ENCODE data around the gene PCBP3.
"Not testable (repeated sequence)": the region's sequence is repeated elsewhere in the genome, so short reads cannot be mapped to it uniquely, and the experiment has no call there.

Gene PCBP3

DNA sequence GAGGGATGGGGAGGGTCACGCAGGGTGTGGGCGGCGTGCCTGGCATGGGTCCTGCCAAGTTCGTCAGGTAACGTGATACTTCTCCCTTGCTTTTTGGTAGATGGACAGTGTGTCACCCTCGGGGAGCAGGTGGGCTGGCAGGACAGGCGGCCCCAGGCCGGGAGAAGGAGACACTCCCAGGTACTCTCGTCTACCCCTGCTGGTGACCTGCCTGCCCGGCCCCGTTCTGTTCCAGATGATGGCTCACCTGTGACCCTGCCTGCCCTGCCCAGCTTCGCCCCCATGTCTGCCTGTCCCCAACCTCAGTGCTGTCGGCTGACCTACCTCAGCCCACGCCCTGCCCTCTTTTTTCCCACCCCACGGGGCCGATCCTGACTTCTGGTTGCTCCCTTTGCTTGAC lies 144.7 kb downstream of the PCBP3 start:
- DNase-seq (ENCODE audit: low read depth) = no peak

DNA sequence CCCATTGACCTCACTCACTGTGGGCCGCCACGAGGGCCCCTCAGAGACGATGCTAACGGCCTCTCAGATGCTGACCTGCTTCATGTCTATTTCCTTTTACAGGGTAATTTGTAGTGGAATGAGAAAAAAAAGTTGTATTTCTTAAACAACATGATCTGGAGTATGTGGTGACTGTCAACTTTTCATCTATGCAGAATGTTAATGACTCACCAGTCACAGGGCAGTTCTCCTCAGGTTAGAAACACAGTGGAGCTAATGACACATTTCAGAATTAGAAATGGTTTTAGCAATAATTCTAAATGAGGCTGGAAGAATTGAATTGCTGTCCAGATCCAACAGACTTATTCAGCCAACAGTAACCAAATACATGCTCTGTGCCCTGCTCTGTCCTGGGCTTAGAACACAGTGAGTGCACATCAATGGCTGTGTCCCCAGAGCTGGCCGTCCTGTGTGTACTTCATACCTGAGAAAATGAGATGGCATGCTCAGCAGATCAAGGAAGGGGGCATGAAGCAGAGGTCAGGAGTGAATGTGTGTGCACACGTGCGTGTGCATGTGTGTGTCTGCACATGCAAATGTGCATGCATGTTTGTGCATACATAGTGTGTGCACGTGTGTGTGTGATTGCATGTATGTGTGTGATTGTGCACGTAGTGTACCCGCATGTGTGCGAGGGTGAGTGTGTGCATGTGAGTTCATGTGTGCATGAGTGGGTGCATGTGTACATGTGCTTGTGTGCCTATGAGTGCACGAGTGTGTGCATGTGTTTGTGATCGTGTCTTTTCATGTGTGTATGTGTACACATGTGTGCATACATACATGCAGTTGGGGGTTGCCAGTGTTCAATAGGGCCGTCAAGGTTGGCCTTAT lies 145.3 kb downstream of the PCBP3 start:
- no peak for DNase-seq (ENCODE audit: low read depth)

DNA sequence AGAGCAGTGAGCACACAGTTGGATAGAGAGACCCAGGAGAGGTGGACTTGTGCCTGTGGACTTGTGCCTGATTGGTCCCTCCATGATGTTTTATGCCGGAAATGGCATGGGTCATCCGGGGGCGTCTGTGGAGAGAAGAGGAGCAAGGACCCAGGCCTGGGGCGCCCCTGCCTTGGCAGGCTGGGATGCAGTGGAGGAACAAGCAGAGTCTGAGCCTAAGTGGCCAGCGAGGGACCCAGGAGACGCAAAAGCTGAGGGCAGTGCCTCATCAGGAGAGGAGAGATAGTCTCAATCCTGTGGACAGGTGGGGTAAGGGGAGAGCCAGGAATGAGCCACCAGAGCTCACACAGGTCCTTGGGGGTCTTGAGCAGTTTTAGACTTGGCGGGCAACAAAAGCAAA lies 146.9 kb downstream of the PCBP3 start:
- no peak for DNase-seq (ENCODE audit: low read depth)

DNA sequence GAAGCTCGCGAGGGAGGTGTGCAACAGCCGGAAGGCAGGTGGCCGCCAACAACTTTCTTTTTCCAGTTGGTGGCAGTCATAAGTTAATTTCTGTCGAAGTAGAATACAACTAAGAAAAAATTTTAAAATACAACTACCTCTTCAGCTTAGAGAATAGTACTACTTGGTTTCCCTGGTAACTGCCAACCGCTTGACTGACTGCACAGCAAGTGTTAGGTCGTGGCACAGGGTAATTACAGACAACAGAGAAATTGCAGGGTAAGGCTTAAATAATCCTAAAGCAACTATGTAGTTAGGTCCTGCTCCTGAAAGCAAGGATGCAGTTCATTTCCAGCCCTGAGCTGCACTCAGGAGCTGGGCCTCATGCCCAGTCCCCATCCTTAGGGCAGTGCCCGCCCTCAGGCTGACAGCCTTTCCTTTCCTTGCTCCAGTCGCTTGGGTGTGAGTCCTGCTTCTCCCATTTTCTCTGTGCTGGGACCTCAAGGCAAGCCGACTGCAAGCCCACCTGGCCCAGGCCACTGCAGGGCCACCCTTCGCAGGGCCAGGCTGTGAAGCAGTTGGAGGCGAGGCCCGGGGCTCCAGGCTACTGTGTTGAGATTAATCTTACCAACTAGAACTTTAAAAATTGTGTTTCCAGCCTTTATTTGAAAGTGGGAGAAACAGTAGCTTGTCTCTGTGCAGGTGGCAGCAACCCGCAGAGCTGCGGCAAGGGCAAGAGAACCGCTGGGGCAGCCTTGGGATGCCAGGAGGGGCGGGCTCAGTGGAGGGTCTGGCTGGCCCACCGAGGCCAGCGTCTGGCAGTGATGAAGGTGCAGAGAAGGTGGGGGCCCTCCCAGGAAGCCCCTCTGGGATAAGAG lies 148.3 kb downstream of the PCBP3 start:
- no peak for DNase-seq (ENCODE audit: low read depth)

DNA sequence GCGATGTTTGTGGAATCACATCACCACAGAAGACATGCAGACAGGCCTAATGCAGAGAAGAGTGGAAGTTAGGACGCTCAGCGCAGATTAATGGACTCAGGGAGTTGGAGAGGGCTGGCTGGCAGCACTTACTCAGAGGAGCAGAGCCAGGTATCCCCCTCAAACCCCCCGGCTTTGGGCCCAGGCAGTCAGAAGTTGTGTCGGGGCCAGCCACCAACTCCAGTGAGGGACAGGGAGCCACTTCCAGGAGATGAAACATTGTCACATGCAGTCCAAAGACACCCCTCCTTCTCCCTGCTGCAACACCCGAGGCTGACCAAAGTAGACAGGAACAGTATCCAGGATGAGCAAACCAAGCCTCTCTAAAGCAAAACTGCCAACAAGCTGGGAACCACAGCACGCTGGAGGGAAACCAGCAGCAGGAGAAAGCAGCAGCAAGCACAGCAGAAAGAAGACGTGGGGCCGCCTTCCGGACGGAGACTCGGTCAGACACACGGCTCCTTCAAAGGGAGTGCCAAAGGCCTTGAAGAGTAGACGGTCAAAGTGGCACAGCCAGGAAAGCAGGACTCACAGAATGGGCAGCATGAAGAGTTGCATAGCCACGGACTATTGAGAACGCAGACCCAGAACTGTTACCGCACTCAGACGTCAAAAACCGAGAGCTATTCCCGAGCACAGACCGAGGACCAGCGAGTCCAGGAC lies 149.3 kb downstream of the PCBP3 start:
- no peak for DNase-seq (ENCODE audit: low read depth)

DNA sequence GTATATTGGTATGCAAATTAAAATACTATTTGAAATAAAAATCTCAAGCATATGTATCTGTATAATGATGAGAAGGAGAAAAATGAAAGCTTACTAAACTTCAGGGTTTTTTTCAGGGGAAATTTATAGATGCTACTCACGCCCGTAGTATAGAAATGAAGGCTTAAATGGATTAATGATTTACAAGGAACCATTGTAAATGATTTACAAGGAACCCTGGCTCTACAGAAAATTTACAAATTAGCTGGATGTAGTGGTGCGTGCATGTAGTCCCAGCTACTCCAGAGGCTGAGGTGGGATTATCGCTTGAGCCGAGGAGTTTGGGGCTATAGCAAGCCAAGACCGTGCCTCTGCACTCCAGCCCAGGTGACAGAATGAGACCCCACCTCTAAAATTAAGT lies 150.5 kb downstream of the PCBP3 start:
- no peak for DNase-seq (ENCODE audit: low read depth)

DNA sequence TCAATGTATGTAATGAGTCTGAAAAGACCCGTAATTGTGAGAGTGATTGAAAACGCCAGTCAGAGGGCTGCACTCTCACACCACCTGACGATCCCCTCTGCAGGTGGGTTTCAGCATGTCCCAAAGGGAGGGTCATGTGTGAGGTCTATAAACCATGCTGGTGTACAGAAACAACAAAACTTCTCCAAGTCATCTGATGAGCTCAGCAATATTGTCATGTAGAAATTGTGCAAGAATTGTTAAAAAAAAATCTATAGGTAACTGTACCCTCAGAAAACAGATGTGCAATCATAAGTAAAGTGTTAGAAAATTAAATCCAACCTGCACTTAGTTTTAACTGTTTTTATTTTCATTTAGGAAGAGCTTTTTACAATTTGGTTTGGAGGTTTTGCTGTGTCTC lies 152.5 kb downstream of the PCBP3 start:
- no peak for DNase-seq (ENCODE audit: low read depth)

DNA sequence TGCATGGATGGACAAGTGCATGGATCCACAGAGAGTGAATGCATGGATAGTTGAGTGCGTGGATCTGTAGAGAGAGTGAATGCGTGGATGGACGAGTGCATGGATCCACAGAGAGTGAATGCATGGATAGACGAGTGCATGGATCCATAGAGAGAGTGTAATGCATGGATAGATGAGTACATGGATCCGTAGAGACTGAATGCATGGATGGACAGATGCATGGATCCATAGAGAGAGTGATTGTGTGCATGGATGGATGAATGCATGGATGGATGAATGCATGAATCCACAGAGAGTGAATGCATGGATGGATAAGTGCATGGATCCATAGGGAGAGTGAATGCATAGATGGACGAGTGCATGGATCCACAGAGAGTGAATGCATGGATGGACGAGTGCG lies 153.8 kb downstream of the PCBP3 start:
- DNase-seq (ENCODE audit: low read depth) = no peak

DNA sequence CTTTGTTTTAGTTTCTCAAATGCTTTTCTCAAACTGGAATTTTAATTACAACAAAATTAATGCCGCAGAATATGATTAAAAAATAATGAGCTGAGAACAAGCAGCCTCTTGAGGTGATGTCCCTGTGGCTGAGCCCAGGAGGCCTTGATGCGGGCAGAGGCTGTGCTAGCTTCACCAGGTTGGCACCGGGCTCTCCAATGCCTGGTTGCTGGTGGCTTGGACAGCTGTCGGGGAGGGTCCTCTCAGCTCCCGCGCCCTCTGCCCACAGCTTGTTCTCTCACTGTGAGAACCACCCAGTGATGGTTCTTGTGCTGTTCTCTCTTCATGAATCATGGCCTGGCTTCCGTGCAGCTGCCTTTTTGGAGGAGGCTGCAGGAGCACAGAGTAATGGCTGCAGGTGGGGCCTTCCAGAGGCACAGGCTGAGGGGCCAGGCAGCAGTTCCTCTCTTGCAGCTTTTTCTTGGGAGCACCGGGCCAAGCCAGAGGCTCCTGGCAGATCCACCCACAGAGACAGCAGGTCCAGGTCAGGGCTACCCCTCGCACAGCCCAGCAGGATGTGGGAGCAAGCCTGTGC lies 156.3 kb downstream of the PCBP3 start:
- no peak for DNase-seq (ENCODE audit: low read depth)

DNA sequence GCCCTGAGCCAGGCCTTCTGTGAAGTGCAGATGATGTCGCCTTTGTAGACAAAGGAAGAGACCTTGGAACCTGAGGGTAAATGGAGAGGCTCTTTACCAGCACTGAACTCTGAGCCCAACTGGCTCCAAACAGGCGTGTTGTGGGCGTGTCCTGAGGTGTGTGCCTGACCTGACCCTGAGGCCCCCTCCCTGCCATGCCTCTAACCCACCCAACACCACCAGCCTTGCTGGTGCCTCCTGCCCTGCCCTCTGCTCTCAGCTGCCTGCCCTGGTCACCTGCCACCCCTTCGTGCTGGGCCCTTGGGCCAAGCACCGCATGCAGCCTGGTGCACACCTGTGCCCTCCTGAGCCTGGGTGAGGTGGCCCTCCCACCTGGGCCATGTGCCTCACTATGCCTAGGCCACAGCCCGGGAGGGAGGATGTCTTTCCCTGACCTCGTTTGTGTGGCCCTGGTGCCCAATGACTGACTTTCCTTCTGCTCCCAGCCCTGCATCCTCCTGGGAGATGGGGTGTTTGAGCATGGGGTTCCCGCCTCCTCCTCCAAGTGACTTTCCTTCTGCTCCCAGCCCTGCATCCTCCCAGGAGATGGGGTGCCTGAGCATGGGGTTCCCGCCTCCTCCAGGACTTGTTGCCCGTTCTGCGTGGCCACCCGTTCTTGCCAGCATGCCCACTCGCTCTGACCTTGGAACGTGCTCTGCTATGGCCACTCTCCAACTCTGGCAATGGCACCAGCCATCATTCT lies 157.0 kb downstream of the PCBP3 start:
- no peak for DNase-seq (ENCODE audit: low read depth)

DNA sequence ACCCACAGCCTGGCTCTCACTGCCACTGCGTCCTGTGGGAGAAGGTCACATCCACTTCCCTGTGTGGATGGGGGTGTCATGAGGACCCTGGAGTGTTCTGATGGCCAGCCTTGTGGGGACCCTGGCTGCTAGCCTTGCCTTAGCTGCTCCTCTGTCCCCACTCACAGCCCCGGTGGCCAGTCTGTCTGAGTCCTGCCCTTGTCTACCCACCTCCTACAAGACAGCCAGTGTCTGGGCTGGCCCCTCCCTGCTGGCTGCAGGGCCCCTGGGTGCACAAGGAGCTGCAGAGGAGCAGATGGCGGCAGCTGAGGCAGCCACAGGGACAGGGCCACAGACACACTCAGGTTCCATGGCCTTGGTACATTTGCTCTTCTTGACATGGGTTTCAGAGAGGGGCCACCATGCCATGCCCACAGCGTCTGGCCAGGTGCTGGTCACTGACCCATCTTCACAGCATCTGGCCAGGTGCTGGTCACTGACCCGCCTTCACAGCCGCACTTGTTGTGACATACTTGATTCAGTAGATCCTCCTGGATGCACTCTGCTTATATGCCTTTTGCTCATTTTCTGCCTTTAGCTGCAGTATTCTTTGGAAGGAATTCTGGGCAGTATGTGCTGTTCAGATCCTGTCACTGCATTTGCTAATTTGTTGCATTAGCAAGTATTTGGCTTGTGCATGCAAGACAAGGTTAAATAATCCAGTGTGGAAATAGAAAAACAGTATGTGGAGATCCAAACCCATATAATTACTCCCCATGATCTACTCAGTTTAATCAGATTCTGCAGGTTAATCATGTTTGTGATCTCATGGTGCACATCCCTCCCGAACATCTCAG lies 157.8 kb downstream of the PCBP3 start:
- no peak for DNase-seq (ENCODE audit: low read depth)

DNA sequence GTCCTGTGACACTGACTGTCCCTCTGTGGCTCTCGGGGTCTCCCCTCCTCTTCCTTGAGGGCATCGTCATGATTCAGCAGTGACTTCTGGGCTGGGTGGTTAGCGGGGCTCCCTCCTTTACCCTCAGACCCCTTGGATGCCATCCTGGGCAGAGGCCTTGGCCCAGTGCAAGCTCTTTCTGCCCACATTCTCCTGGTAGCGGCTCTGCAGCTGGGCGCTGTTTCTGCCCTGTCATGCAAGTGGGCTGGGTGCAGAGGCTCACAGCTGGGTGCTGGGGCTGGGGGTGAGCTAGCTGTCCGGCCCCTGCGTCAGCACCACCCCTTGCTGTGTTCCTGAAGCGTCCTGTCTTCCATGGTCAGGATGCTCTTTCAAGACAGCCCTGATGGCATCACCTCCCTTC lies 158.5 kb downstream of the PCBP3 start:
- no peak for DNase-seq (ENCODE audit: low read depth)

DNA sequence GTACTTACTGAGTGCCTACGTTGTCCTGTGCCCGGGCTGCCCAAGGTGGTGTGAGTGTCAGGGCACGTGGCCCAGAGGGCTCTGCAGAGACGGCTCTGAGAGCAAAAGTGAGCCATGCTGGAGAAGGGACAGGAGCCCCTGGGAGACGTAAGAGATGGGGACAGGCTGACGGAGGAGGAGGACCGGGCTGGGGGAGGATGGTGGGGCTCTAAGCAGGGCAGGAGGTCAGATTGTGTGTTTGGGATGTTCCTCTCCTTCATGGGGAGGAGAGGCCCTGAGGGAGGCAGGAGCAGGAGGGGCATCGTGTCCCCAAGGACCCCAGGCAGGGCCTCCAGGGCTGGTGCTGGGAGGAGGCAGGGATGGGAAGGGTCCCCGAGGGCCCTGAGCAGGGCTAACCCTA lies 158.9 kb downstream of the PCBP3 start:
- DNase-seq (ENCODE audit: low read depth) = no peak

DNA sequence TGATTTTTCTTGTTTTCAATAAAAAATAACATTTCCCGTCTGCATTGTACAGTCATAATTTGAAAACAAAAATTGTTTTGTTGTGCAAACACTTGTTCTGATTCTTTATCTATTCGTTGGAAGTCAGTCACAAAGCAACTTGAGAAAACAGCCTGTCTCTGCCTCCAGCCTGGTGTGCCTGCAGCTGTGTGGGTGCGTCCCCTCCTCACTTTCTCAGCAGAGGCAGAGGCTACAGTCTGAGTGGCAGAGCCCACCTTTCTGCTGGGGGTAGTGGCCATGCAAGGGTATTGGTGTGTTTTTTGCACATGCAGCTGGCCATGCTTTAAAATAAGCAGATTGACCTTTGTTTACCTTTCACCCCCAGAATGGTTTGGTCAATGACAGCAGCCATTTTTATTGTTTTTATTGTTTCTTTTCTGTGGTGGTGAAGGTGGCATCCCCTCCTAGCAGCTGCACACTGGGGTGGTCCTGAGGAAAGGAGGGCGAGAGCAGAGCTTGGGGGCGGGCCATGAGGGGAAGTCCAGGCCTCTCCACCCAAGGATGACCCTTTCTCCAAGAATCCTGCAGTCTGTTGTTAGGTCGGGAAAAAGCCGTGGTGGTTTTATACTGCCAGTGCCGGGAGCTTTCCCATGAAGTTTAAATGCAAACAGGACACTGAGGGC lies 159.6 kb downstream of the PCBP3 start:
- DNase-seq (ENCODE audit: low read depth) = no peak

DNA sequence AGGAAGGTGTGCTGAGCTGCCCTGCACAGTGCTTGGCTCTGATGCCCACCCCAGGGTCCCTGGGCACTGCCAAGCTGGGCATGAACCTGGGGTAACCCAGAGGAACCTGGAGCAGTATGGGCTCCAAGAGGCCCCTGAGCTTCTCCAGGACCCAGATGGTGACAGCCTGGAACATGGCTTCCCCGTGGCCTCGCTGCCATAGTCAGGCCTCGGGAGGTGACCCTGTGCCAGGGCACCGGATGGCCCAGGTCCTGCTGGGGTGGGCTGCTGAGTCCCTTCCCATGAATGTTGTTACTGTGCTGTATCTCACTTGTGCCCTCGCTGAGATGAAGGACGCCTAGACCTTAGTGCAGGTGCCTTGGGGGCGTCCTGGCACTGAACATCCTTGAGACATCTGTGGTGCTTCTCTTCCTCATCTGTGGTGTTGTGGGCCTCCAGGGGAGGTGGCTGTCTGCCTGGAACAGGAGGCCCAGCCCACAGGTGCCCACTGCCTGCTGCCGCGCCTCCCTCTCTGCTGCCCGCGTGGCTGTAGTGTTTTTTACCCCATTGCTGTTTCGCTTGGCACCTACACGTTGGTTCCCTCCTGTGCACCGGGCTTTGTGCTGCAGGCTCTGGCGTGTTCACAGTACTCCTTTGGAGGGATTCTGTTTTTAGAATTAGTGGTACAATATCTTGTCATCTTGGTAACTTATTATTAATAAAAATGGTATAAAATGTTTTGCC lies 160.3 kb downstream of the PCBP3 start:
- DNase-seq (ENCODE audit: low read depth) = no peak

DNA sequence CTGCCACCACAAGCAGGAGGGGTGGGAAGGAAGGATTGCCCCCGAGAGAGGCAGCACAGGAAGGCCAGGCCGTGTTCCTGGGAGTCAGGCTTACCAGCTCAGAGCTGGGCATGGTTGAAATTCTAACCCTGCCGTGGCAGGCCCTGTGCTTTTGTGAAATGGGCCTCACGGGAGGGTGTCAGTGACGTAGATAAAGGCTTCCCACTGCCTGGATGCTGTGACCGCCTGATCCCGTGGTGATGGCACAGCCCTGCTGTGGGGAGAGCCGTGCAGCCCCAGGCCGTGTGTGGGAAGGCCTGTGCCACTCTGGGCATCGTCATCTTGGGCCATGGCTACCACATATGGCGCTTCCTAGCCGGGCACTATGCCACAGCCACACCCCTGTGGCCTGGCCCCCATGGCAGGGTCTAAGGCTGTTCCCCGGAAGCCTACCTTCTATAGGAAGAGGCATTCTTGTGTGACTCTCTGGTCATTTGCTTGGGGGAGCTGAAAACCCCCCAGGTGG lies 161.3 kb downstream of the PCBP3 start:
- DNase-seq (ENCODE audit: low read depth) = no peak

DNA sequence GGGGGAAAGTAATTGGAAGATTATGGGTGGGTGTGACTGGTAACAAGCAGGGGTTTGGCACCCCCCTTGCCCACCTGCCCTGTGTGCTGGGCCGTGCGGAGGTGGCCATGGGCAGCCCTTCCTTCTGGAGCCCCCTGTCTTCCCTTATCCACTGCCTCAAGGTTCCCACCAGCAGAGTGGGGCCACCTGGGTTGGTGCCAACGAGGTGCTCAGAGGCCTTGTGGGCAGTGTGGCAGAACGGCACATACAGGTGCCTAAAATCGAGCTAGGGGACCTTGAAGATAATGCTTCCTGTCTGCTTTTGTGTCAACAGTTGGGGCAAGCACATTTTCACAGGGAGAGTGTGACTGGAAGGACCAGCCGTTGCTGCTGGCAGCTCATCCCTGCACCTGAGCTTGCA lies 161.8 kb downstream of the PCBP3 start:
- no peak for DNase-seq (ENCODE audit: low read depth)

DNA sequence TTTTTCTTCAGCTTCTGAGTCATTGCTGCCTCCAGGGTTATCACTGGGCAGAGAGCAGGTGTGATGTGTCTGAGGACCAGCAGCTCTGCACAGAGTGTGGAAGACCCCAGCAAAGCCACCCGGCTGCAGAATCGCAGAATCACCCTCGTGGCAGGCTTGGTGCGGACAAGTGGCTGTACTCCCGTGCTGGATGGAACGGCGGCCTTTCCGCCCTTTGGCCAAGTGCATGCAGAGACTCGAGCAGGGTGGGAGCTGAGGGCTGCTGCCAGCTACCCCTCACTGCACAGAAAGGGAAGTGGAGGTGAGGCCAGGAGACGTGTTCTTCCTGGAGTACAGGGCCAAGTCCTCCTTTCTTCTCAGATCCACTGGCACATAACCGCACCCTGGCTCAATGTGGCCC lies 162.5 kb downstream of the PCBP3 start:
- DNase-seq (ENCODE audit: low read depth) = no peak

DNA sequence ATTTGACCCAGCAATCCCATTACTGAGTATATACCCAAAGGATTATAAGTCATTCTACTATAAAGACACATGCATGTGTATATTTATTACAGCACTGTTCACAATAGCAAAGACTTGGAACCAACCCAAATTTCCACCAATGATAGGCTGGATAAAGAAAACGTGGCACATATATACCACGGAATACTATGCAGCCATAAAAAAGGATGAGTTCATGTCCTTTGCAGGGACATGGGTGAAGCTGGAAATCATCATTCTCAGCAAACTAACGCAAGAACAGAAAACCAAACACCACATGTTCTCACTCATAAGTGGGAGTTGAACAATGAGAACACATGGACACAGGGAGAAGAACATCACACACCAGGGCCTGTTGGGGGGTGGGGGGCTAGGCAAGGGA lies 165.1 kb downstream of the PCBP3 start:
- not testable (repeated sequence) for DNase-seq (ENCODE audit: low read depth)
